Cardiac fibroblast (primary cell): ENCODE measurements around the gene RPA1.

Source experiments
- DNase-seq, 2 donors: peaks; one replicate each; pipeline versions ENCODE4 v3.0.0 to v3.0.0-alpha.2; 2010; ENCODE audit warnings: low read depth in 2 of 2
- H3K4me3 ChIP-seq, 2 donors: replicated peaks in 1 of 2; 1 replicate in 1 of 2; 2 replicates in 1 of 2; pipeline ENCODE4 v1.5.1; 2011; ENCODE audit warnings: low read depth in 2 of 2, low read length in 2 of 2, mild to moderate bottlenecking in 2 of 2, moderate library complexity in 1 of 2
- CTCF ChIP-seq: IDR thresholded peaks from one replicate; pipeline ENCODE4 v1.5.1; 2011; ENCODE audit warnings: low read depth, mild to moderate bottlenecking, low read length, inconsistent platforms

The RPA1 gene

DNA sequence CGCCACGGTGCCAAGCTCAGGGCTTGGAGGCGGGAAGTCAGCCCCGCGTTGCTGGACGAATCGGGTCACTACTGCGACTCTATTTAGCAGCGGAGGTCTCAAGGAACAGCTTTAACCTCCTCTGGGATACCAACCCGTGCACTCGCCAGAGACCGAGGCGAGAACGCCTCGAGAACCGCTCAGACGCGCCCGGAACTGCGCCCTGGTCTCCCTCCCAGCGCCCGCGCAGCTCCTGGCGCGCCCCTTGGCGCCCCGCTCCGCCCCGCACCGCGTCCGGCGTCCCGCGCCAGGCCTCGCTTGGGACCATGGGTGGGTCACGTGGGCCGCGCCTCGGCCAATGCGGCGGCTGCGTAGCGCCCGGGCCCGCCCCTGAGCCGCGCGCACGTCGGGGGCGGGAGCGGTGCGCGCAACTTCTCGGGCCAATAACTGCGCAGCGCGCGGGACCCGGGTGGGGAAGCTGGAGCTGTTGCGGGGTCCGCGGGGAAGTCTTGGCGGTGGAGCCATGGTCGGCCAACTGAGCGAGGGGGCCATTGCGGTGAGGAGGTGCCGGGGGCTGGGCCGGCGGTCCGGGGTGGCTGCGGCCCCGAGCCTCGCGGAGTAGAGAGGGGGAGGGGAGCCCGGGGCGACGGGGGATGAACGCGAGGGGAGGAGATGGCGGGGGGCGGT lies at the start of gene RPA1, which contains the start of gene SMYD4:
TSS of gene RPA1 (plus strand) at position 414 of the 666 bp plus-strand sequence. CDS start at position 503, 89 bp downstream.
TSS of gene SMYD4 (minus strand) at position 311 of the 666 bp plus-strand sequence. CDS start 1,908 bp downstream, outside the sequence.
- H3K4me3 ChIP-seq = peak within 1 kb of the TSS; percentile 74 to 94
- DNase-seq = peak; percentile 83 to 85
- no peak for TF ChIP-seq CTCF

DNA sequence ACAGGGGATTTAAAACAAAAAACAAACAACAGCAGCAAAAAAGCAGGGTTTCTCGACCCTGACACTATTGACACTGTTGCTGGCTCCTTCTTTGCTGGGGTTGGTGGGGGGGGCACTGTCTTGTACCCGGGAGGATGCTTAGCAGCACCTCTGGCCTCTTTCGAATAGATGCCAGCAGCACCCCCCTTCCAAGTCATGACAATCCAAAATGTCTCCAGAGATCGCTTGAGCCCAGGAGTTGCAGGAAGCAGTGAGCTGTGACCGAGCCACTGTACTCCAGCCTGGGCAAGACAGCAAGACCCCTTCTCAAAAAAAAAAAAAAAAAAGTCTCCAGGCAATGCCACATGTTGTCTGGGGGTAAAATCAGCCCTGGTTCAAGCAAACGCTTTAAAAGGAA lies 47.6 kb upstream of the RPA1 start:
- no peak for DNase-seq
- no peak for TF ChIP-seq CTCF

DNA sequence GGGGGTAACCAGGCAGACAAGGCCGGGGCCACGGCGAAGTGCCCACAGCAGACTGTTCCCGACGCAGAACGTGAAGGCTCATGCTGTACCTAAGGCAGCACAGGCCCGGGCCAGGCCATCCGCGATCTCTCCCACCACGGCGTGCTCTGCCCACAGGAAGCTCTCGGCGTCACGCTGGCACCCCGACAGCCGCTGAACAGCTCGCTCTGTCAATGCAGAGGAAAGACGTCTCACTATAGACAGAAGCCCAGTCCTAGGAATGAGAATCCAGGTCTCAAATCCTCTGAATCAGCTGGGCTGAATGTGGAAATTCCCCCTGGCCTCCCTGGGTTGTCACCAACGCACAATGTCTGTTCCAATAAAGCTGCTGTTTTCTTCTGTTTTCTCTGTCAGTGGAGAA lies 46.5 kb upstream of the RPA1 start:
- no peak overlapping the region for H3K4me3 ChIP-seq
- no peak for TF ChIP-seq CTCF
- DNase-seq = peak in 1 of 2 donors; percentile 68

More for the DNA sequence above, 47.6 kb upstream of the RPA1 start:
- H3K4me3 ChIP-seq = no peak overlapping the region

GRCh38 chr17:1783834-1784611 lies 45.8 kb upstream of the RPA1 start:
- peak; percentile 79 for TF ChIP-seq CTCF
- DNase-seq = peak; percentile 97
- no peak overlapping the region for H3K4me3 ChIP-seq

DNA sequence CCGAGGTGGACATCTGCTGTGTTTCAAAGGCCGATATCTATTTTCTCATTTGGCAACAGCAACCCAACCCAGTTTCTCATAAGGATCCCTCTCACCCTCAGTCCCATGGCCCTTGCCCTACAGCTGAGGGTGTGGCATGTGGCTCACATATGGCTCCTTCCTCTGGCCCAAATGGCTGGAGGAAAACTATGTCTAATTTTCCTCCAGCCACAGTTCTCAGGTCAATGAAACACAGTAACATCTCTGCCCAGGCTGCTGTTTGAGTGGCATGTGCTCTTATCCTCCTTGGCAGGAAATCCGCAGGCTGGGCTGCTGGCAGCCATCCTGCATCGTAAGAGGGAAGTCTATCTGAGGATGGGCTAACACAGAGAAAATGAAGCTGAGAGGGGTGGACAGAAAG lies 43.9 kb upstream of the RPA1 start:
- peak in 1 of 2 donors; percentile 47 for DNase-seq
- no peak for TF ChIP-seq CTCF
- no peak overlapping the region for H3K4me3 ChIP-seq

DNA sequence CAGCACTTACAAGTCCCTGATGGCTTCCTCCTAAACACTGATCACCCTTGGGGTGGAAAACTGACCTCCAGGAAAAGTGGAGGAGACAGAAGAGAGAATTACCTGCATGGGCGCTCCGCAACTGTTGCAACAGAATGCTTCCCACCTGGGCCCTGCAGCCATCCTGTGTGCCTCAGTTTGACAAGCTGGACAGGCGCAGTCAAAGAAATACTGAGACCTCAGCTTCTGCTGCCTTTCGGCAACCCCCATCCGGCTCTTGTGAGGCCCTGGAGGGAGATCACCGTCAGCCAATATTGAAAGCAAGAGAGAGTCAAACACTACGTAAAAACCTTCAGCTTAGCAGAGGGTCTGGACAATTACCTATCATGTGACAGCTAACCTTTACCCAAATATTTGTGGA lies 43.1 kb upstream of the RPA1 start:
- DNase-seq = no peak
- H3K4me3 ChIP-seq = no peak overlapping the region
- TF ChIP-seq CTCF = no peak
